ENCODE measurements around the gene ITM2C. TPM values are rescaled to one million over a fixed set of nuclear protein-coding genes. Genes with fewer than 3 reads are reported as not detected.
A peak's percentile ranks its signal among the peaks of the same experiment; 100 is the strongest.

Gene ITM2C
- total and polyA plus RNA-seq, 2 of the 13 experiments (the other 11 are each of a cell fraction or from before 2014, with no cell fraction given) = 70.5 to 270 TPM

- peak; percentile 60; the same call in 1 of the 2 replicates for TF ChIP-seq PRDM10 (CRISPR knock-in tag; IDR thresholded peaks at IDR 0.05; ENCODE audit: low read depth)
- TF ChIP-seq FOXP4 (CRISPR knock-in tag; IDR thresholded peaks at IDR 0.05) = 0 out of 2 replicates have a peak, but pooled peaks have one; percentile 25
- TF ChIP-seq ZNF274 (CRISPR knock-in tag; IDR thresholded peaks at IDR 0.05) = peak; percentile 61; the same call in 1 of the 2 replicates
- no peak for TF ChIP-seq ZNF34 (CRISPR knock-in tag; IDR thresholded peaks at IDR 0.05; ENCODE audit: borderline replicate concordance)
- TF ChIP-seq AHR (CRISPR knock-in tag; IDR thresholded peaks at IDR 0.05) = no peak
- TF ChIP-seq TGIF2 (CRISPR knock-in tag; IDR thresholded peaks at IDR 0.05) = no peak
- TF ChIP-seq HMGXB3 (CRISPR knock-in tag; IDR thresholded peaks at IDR 0.05; ENCODE audit: borderline replicate concordance) = no peak
- TF ChIP-seq TSC22D2 (CRISPR knock-in tag; IDR thresholded peaks at IDR 0.05; ENCODE audit: borderline replicate concordance) = no peak
- no peak for TF ChIP-seq SETDB1 (CRISPR knock-in tag; IDR thresholded peaks at IDR 0.05; ENCODE audit: borderline replicate concordance)
- peak; percentile 43; the same call in 1 of the 2 replicates for TF ChIP-seq FOXJ3 (CRISPR knock-in tag; IDR thresholded peaks at IDR 0.05; ENCODE audit: borderline replicate concordance)
- TF ChIP-seq CREBL2 (CRISPR knock-in tag; IDR thresholded peaks at IDR 0.05; ENCODE audit: borderline replicate concordance) = no peak
- TF ChIP-seq IRF1 (CRISPR knock-in tag; IDR thresholded peaks at IDR 0.05; ENCODE audit: low read depth) = no peak
- no peak for TF ChIP-seq NFRKB (IDR thresholded peaks at IDR 0.05)
- 0 out of 2 replicates have a peak, but pooled peaks have one; percentile 42 for TF ChIP-seq BRCA1 (CRISPR knock-in tag; IDR thresholded peaks at IDR 0.05)
- TF ChIP-seq ZNF720 (CRISPR knock-in tag; IDR thresholded peaks at IDR 0.05) = no peak
- TF ChIP-seq KDM5B (CRISPR knock-in tag; IDR thresholded peaks at IDR 0.05; ENCODE audit: borderline replicate concordance) = peak; percentile 72; the same call in 1 of the 2 replicates
Measured at GRCh38 chr2:230847883-230848388, 16.8 kb upstream of the ITM2C start (continued).
